GM19239 (cell line): ENCODE results near the gene RPSA.
"Not testable (repeated sequence)": the region's sequence is repeated elsewhere in the genome, so short reads cannot be mapped to it uniquely, and the experiment has no call there.

Source experiments
- DNase-seq: peaks from one replicate; pipeline ENCODE4 v3.0.0; 2011; ENCODE audit warnings: low spot score; ENCODE audit not compliant: insufficient read length
- FAIRE-seq: peaks from 2 replicates; lab custom pipeline; 2011; peaks lifted over from hg19 to GRCh38; lab: Jason Lieb, UNC

The RPSA gene

GRCh38 chr3:39416998-39417397 lies 10.5 kb downstream of the RPSA start:
- FAIRE-seq, DNase-seq: not testable (repeated sequence)

GRCh38 chr3:39418556-39419225 lies 12.2 kb downstream of the RPSA start:
- not testable (repeated sequence) for DNase-seq, FAIRE-seq

- no peak for FAIRE-seq
- no peak for DNase-seq
Observed at GRCh38 chr3:39419742-39420315, 13.3 kb downstream of the RPSA start.

- FAIRE-seq: no peak
- no peak for DNase-seq
Observed at GRCh38 chr3:39420543-39420942, 14.0 kb downstream of the RPSA start.

- no peak for FAIRE-seq
- DNase-seq: no peak
Observed at GRCh38 chr3:39423436-39423970, 17.0 kb downstream of the RPSA start.

- DNase-seq (no peak), FAIRE-seq (no peak)
Observed at GRCh38 chr3:39426312-39426711, 19.8 kb downstream of the RPSA start.

GRCh38 chr3:39427506-39427905 lies 21.0 kb downstream of the RPSA start:
- FAIRE-seq: no peak
- no peak for DNase-seq

GRCh38 chr3:39428745-39429201 lies 22.3 kb downstream of the RPSA start:
- DNase-seq (no peak), FAIRE-seq (no peak)

- no peak for FAIRE-seq
- no peak for DNase-seq
Observed at GRCh38 chr3:39429466-39429865, 22.9 kb downstream of the RPSA start.

GRCh38 chr3:39432342-39432741 lies 25.8 kb downstream of the RPSA start:
- FAIRE-seq (no peak), DNase-seq (no peak)

- no peak for DNase-seq
- no peak for FAIRE-seq
Observed at GRCh38 chr3:39433642-39434041, 27.1 kb downstream of the RPSA start.

- DNase-seq (no peak), FAIRE-seq (no peak)
Observed at GRCh38 chr3:39434574-39434973, 28.1 kb downstream of the RPSA start.

- DNase-seq: no peak
- FAIRE-seq: no peak
Observed at GRCh38 chr3:39435006-39435748, 28.7 kb downstream of the RPSA start.

GRCh38 chr3:39438880-39439279 lies 32.4 kb downstream of the RPSA start:
- DNase-seq: no peak
- no peak for FAIRE-seq

GRCh38 chr3:39440316-39440715 lies 33.8 kb downstream of the RPSA start:
- FAIRE-seq (no peak), DNase-seq (no peak)

- DNase-seq (no peak), FAIRE-seq (no peak)
Observed at GRCh38 chr3:39443530-39443929, 37.0 kb downstream of the RPSA start.

- DNase-seq (no peak), FAIRE-seq (no peak)
Observed at GRCh38 chr3:39445927-39446326, 39.4 kb downstream of the RPSA start.

- DNase-seq: no peak
- FAIRE-seq: no peak
Observed at GRCh38 chr3:39446444-39446843, 39.9 kb downstream of the RPSA start.

GRCh38 chr3:39447637-39448483 lies 41.3 kb downstream of the RPSA start:
- DNase-seq: peak; percentile 60
- FAIRE-seq: peak; percentile 90
